ENCODE data around the gene NHLRC1. TPM values are rescaled to one million over a fixed set of nuclear protein-coding genes. Genes with fewer than 3 reads are reported as not detected.

Gene NHLRC1
- polyA plus RNA-seq, 4 donors, result 1.1 to 5.2 (median 2.8) TPM

Other genes with a start within 250 kb of the NHLRC1 start
- gene KIF13A, start 135.0 kb downstream of the NHLRC1 start, polyA plus RNA-seq, result 10 to 100 TPM; 24.9 to 34.9 (median 28.7) TPM
- gene TPMT, start 32.4 kb upstream of the NHLRC1 start, polyA plus RNA-seq, result 10 to 100 TPM; 24.5 to 74.8 (median 50.1) TPM
- 10 to 100 TPM in 2 of 4 donors, 1 to 10 TPM in 2; 7.0 to 12.1 (median 9.6) TPM for gene KDM1B, start 32.7 kb upstream of the NHLRC1 start, polyA plus RNA-seq
- 100 to 1,000 TPM in 1 of 4 donors, 10 to 100 TPM in 3; 55.7 to 113 (median 69.2) TPM for gene DEK, start 141.9 kb upstream of the NHLRC1 start, polyA plus RNA-seq

Measured in small intestine (tissue), 4 donors.